Measurements from ENCODE around the gene AK9.
A peak's percentile ranks its signal among the peaks of the same experiment; 100 is the strongest.

The AK9 gene

DNA sequence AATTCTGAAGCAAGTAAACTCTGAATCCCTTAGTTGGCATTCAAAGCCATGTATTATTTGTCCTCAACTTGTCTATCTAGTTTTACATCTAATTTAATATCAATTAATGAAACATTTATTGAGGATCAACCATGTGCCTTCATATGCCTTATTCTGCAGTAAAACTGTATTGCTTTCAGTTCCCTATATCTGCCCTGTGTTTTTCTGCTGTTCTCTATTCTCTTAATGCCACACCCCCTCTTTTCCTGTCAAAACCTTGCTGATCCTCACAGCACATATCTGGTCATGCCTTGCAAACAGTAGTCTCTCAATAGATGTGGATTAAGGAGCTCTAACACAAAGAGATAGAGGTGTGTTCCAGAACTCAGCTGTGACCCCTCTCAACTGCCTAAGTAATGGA, 2.1 kb upstream of the AK9 start:
- no peak for DNase-seq

DNA sequence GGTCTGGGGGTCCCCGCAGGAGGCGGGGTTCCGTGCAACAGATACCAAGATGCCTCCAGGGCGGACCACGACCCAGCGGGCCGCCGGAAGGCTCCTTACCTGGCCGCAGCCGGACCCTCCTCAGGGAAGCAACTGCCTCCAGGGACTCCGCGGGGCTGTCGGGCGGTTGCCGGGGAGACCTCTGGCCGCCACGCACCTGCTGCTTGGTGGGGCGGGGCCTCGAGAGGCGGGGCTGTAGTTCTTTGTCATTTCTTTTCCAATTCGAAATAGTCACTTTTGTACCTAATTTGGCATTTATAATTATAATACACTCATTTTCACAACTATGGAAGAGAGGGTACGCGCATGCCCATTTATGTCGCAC, 647 bp downstream of the AK9 start:
- DNase-seq = peak; percentile 77 to 78

DNA sequence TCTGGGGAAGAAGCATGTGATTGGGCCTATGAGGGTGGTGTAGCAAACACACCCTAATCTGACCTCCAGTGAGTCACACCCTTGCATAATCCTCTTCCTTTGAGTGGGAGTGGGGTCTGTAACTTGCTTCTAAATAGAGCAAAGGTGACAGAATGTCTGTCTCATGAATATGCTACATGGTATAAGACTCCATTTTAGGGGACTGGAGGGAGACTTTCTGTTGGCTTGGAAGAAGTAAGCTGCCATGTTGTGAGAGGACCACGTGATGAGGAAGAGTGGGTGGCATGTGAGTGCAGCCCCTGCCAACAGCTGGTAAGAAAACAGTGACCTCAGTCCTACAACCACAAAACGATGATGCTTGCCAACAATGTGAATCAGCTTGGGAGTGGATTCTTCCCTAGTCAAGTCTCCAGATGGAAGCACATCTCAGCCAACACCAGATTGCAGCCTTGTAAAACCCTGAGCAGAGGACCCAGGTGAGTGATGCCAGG, 3.7 kb downstream of the AK9 start:
- DNase-seq = no peak

DNA sequence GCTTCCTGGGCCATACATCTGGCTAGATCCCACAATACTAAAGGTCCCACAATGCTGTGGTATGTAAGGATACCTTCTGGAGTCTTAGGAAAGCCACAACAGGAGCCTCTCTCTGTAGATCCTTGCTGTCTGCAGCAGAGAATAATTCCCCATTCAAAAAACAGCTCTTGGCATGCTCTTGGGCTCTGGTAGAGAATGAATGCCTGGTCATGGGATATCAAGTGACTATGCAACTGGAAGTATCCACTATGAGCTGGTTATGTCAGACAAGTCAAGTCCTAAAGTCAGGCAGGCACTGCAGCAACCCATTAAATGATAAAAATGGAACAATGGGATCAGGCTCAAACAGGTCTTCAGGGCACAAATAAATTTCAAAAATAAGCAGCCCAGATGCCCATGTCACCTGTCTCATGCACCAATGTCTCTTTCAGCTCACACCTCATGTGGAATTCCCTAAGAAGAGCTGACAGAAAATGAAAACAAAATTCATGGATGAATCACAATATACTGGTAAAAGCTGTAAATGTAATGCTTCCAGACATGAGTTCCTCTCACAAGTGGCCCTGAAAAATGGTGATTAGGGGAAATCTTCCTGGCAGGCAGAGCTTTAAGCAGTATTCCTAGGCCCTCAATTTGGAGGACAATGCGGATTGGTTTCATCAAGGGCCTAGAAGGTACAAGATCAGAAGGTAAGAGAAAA, 4.3 kb downstream of the AK9 start:
- no peak for DNase-seq

DNA sequence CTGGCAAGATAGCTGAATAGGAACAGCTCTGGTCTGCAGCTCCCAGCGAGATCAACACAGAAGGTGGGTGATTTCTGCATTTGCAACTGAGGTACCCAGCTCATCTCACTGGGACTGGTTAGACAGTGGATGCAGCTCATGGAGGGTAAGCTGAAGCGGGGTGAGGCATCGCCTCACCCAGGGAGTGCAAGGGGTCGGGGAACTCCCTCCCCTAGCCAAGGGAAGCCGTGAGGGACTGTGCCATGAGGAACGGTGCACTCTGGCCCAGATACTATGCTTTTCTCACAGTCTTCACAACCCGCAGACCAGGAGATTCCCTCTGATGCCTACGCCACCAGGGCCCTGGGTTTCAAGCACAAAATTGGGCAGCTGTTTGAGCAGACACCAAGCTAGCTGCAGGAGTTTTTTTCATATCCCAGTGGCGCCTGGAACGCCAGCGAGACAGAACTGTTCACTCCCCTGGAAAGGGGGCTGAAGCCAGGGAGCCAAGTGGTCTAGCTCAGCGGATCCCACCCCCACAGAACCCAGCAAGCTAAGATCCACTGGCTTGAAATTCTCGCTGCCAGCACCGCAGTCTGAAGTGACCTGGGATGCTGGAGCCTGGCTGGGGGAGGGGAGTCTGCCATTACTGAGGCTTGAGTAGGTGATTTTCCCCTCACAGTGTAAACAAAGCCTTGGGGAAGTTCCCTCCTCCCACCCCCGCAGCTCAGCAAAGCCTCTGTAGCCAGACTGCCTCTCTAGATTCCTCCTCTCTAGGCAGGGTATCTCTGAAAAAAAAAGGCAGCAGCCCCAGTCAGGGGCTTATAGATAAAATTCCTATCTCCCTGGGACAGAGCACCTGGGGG, 12.1 kb downstream of the AK9 start:
- peak in 1 of 2 experiments; percentile 32 for DNase-seq

DNA sequence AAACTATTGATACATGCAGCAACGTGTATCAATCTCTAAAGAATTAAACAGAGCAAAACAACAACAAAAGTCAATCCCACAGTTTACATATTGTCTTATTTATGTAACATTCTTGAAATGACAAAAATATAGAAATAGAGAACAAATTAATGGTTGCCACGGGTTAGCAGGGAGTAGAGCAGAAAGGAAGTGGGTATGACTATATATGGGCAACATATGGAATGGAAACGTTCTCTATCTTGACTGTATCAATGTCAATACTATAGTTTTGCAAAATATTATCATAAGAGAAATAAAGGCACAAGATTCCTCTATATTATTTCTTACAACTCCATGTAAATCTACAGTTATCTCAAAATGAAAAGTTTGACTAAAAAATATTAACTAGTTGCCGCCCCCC, 12.8 kb downstream of the AK9 start:
- no peak for DNase-seq

DNA sequence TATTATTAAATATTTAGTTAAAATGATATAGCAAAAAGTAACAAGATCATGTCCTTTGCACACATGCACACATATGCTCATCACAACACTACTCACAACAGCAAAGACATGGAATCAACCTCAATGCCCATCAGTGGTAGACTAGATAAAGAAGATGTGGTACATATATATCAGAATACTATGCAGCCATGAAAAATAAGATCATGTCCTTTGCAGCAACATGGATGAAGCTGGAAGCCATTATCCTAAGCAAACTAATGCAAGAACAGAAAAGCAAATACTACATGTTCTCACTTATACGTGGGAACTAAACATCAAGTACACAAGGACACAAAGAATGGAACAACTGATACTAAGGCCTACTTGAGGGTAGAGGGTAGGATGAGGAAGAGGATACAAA, 14.3 kb downstream of the AK9 start:
- DNase-seq = no peak

DNA sequence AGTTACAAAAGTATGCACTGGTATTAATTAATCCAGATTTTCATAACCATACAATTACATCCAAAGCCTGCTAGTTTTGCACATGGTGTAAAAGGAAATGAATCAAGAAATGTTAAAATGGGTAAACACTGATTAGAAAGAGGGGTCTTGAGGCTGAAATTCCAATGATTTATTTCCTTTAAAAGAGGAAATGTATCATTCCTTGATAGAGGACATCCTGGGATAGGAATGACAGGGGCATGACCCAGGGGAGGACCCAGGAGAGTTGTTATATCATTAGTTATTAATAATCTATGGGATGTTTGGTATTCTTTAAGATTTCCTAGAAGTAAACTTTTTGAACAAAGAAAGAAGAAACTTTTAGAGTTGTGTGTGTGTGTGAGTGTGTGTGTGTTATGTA, 18.2 kb downstream of the AK9 start:
- no peak for DNase-seq

DNA sequence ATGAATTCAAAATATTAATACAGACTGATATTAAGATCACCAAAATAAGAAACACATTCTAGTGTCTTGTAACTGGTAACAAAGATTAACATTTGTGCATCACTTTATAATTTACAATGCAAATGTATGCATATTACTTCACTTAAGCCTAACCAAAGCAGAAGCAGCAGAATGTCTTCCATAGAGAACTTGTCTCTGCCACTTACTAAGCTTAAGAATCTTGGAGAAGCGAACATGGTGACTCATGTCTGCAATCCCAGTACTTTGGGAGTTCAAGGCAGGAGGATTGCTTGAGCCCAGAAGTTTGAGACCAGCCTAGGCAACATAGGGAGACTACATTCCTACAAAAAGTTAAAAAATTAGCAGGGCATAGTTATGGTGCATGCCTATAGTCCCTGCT, 18.8 kb downstream of the AK9 start:
- DNase-seq = no peak

DNA sequence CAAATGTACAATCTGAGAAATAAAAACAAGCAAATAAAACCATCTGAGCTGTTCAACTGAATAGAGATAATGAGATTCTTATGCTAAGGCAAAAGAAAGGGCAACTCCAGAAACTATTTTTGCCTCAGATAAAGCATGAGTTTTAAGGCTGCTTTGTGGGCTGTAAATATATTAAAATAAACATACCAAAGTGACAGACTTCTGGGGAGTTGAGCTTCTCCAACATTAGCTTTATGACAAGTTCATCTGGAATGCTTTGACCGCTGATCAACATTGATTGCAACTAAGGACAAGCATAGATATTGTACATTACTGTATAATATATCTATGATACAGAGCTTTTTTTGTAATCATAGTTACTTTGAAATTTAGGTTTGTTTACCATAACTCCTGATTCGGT, 19.3 kb downstream of the AK9 start:
- DNase-seq = no peak

DNA sequence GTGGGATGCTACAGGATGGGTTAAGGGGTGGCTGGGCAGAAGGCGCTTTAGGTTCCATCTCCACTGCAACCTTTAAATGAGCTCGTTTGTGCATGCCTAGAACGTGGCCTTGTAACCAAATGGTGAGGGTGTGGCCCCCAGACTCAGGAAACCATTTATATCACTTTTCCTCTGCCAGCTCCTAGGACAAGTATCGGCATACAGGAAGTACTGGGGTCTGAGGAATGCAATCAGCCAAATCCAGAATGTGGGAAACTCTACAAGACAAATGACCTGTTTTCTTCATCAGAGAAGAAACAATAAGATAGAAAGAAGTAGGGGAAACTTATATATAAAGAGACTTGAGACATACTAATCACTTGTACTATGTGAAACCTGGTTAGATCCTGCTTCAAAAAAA, 21.2 kb downstream of the AK9 start:
- DNase-seq = no peak

DNA sequence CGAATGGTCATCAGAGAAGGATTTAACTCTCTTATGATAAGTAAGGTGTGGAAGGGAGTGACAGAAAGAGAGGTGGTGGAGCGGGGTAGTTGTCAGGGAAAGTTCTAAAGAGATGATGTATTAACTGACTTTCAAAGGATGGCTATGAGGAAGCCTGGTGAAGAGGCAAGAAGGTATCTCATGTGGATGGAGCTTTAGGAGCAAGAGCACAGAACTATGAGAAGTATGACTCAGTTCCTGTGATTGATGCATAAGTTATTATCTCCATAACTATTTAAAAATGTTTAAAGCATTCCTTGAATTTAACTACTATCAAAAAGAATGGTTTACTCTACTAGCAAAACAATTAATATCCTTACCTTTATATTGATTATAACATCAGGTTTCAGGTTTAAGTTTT, 28.8 kb downstream of the AK9 start:
- no peak for DNase-seq

DNA sequence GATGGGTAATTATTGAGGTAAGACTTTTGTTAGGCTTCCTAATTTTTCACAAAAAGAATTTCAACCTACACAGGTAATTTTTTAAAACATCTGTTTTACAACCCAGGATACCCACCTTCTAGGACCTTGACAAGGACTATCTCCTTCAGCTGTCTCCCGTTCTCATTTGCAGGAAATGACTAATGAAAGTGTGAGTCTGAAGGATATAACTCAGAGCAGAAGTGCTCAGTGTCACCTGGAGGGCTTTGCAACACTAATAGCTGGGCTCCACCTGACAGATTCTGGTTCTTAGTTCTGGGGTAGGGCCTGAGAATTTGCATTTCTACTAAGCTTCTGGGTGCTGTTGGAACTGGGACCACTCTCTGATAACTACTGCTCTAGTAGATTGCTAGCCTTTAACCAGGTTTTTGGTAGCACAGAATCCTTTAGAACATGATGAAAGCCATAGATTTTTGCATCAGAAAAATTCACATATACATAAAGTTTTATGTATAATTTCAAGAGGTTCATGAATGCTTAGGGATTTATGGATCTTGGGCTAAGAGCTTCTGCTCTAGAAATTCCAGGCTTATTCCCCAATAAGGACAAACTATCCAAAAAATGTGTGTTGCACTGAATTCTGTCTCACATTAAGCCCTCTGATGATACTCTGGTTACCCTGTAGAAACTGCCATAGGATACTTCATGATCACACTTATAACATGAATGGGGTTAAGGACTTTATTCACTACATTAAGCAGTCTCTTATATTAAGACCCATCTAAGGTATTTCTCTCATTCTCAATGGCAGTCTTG, 30.3 kb downstream of the AK9 start:
- no peak for DNase-seq

DNA sequence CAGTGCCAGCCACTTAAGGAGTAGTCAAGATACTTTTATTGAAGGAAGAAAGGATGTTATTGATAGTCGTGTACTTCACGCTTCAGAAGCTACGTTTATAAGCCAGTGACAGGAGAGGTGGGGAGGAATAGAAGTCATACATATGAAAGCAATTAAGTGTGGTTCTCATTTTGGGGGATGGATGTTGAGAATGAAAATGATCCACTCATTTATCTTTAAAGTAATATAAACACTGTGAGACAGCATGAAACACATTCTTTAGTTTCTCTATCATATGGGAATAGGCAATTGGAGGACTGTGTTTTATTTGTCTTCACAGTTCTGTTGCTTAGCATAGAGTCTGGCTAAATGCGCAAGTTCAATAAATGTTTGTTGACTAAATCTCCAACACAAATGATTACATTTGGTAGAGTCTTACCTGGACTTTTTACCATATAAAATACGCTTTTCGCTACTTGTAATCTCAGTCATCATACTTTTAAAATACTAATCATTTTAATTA, 35.2 kb downstream of the AK9 start:
- no peak for DNase-seq

DNA sequence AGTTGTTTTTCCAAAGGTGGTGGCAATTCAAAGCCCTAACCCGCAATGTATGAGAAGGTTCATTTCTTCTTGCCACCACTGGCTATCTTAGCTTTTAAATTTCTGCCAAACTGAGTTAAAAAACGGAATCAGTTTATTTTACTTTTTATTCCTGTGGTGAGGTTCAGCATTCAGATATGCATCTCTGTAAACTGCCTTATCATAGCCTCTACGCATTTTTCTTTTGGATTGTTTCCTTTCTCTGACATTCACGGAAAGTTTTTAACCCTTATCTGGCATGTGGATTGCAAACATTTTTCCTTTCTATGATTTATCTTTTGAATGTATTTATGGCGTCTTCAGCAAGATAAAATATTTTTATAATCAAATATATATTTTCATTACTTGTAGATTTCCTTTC, 37.7 kb downstream of the AK9 start:
- no peak for DNase-seq

DNA sequence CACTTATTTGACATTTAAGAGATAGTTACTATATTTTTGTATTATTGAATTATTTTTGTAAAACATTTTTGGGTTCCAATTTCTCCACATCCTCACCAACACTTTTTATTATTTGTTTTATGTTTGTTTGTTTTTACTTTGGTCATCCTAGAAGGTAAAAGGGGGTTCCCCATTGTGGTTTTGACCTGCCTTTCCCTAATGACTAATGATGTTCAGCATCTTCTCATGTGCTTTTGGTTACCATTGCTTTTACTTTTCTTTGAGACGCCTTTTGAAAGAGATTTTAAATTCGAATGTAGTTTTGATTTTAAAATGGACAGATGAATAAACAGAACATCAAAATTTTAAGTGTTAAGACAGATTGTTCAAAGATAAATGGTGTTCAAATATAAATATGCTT, 46.9 kb downstream of the AK9 start:
- no peak for DNase-seq

DNA sequence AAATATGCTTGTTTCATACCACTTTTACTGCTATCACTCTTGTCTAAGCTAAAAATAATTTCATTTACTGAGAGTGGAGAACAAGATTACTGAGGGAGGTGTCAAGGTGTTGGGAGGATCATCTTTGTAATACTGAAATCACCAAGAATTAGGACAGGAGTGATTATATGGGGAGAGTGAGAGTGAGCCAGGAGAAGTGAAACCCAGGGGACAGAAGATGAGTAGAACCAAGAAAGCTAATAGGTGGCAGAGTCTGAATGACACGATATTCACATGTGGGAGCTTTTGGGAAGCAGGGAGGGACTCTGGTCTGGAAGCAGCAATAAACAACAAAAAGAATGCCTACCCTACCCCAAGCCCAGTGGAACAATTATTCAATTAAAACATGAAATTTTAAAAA, 58.6 kb downstream of the AK9 start:
- no peak for DNase-seq

DNA sequence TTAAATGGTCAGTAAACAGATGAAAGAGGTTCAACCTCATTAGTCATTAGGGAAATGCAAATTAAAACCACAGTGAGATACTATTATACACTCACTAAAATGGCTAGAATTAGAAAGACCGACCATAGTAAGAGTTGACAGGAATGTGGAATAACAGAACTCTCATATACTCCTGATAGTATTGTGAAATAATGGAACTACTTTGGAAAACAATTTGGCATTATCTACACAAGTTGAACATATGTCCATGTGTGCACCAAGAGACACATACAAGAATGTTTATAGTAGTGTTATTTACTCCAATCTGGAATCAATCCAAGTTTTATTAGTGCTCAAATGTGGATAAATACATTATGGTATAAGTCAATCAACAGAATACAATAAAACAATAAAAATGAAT, 59.6 kb downstream of the AK9 start:
- DNase-seq = no peak

DNA sequence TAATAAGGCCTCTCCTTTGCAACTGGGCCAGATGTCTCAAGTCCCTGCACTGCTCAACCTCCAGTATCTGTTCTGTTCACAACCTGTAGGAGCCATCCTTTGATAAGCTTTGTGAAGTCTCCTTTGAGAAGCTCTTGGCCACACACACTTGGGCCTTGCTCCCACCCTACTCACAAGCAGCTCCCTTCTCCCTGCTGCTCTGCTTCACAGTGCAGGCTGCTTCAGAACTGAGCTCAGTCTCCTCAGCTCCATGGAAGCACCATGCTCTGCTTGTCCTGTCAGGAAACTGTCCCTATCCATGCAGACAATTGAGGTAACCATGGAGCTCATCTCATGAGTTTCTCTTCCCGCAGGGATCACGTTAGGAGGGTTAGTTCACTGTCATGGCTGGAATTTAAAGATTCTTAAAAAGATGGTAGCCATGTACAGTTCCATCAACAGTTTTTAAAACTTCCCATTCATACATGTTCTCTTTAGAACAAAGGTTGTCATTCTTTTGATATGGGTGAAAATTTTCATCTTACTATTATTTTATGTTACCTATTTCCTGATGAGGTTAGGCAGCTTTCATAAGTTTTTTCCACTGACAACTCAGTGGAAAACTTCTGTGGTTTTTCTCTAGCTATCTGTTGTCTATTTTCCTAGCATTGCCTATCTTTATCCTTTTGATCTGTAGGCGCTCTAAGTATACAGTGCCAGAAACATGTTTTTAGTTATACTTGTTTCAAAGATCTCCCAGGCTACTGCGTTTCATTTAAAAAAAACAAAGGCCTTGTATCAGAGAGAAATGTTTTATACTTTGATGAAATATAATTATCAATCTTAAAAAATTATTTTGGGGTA, 62.6 kb downstream of the AK9 start:
- DNase-seq = no peak

DNA sequence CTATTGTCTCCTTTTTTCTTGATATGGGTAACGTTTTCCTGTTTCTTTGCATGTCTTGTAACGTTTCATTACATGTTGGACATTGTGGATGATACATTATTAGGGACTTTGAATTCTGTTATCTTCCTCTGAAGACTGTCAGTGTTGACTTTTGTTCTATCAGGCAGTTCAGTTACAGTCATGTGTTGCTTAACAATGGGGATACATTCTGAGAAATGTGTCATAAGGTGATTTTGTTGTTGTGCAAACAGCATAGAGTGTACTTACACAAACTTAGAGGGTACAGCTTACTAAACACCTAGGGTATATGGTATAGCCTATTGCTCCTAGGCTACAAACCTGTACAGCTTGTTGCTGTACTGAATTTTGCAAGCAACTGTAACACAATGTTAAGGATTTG, 64.7 kb downstream of the AK9 start:
- no peak for DNase-seq

DNA sequence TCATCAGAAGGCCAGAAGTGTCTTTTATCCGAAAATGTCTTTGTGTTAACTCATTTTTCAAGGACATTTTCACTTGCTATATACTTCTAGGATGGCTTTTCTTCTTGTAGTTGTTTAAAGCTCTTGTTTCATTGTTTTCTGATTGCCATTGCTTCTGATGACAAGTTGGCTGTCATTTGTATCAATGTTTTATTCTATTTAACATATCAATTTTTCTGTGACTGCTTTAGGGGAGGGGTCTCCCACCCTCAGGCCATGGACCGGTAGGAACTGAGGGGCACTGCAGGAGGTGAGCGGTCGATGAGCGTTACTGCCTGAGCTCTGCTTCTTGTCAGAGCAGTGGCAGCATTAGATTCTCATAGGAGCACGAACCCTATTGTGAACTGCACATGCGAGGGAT, 65.8 kb downstream of the AK9 start:
- no peak for DNase-seq

DNA sequence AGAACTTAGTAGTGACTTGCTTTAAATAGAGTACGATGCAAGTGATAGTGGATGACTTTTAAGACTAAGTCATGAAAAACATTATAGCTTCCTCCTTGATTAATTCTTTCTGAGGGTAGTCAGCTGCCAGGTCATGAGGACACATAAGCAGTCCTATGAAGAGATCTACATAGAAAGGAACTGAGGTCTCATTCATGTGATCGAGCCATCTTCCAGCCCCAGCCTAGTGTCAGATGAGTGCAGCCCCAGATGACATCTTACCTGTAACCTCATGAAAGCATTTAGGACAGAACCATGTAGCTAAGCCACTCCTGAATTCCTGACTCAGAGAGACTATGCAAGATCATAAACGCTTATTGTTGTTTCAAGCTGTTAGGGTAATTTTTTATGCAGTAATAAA, 67.7 kb downstream of the AK9 start:
- no peak for DNase-seq

DNA sequence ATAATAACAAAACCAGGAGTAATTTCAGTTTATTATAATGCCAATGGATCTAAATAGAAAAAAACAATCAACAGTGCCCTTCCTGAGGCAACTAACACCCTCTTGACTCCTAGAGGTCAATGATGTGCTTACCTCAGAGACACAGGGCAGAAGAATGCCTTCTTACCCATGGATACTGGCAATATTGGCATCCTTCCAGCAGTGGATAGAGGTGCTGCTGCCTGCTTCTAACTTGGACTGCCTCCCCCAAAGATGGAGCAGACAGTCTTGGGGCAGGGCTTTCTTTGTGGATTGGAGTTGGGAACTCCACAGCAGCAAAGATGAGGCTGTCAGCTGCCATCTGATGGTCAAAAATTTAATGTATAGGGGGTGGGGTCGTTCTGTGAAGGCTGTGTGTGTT, 78.7 kb downstream of the AK9 start:
- no peak for DNase-seq
